Naive B cell (primary cell): ENCODE results near the gene SLC39A11. TPM values are rescaled to one million over a fixed set of nuclear protein-coding genes. Genes with fewer than 3 reads are reported as not detected.

Experiments used
- ATAC-seq, 2 donors: fragments of 150-1000 bp; cut with Tn5 transposase; 2 replicates each; pipeline ENCODE4 v1.10.0; 2021; ENCODE audit warnings: low read depth in 2 of 2, mild to moderate bottlenecking in 2 of 2, moderate library complexity in 2 of 2
- DNase-seq: peaks from one replicate; pipeline ENCODE4 v3.0.0; 2022
- H3K27ac Mint-ChIP-seq, 6 donors: one replicate each; pipeline ENCODE4 v1.8.0; 2020 to 2022; ENCODE audit warnings: mild to moderate bottlenecking in 6 of 6, mixed read lengths in 6 of 6, moderate library complexity in 5 of 6, inconsistent platforms in 2 of 6
- H3K27me3 Mint-ChIP-seq, 3 donors: one replicate each; pipeline ENCODE4 v1.8.0; 2021 to 2022; ENCODE audit warnings: mixed read lengths in 3 of 3, mild to moderate bottlenecking in 1 of 3
- H3K36me3 Mint-ChIP-seq, 2 donors: one replicate each; pipeline ENCODE4 v1.8.0; 2020 to 2022; ENCODE audit warnings: mixed read lengths in 2 of 2, inconsistent platforms in 1 of 2, mild to moderate bottlenecking in 1 of 2
- H3K4me1 Mint-ChIP-seq, 3 donors: one replicate each; pipeline ENCODE4 v1.8.0; 2020 to 2022; ENCODE audit warnings: mixed read lengths in 3 of 3, inconsistent platforms in 1 of 3, mild to moderate bottlenecking in 1 of 3, moderate library complexity in 1 of 3
- H3K4me3 Mint-ChIP-seq, 8 donors: one replicate each; pipeline ENCODE4 v1.8.0; 2020 to 2022; ENCODE audit warnings: mild to moderate bottlenecking in 8 of 8, mixed read lengths in 8 of 8, moderate library complexity in 8 of 8, inconsistent platforms in 2 of 8
- H3K9me3 Mint-ChIP-seq, 7 donors: one replicate each; pipeline ENCODE4 v1.8.0; 2020 to 2022; ENCODE audit warnings: mixed read lengths in 7 of 7, mild to moderate bottlenecking in 5 of 7, inconsistent platforms in 2 of 7, moderate library complexity in 1 of 7
- polyA plus RNA-seq, 6 donors: library from polyadenylated mRNA; unstranded; fragments of 300-500 nt; fragmentation: Illumina TruSeq; gene quantifications; one replicate each; pipeline ENCODE4 v1.2.3, GENCODE V29; 2021; ENCODE audit warnings: low read depth in 6 of 6

SLC39A11 gene
- polyA plus RNA-seq, 6 donors from 2014 or later: 8.5 to 15.2 (median 12.1) TPM

GRCh38 chr17:73042809-73043685 lies 49.4 kb downstream of the SLC39A11 start:
- no peak for ATAC-seq
- DNase-seq: no peak
- Mint-ChIP-seq H3K4me3 (peak overlapping the region in 1 of 8 donors; percentile 7), H3K36me3 (peaks cover 12 to 27% of the 10 kb centered on the region in 2 donors), H3K9me3 (peaks cover 0 to 17% (median 10%) of the 10 kb centered on the region in 7 donors), H3K27ac (peak overlapping the region in 2 of 6 donors; percentile 11 to 61), H3K27me3 (no peaks in the 10 kb centered on the region), H3K4me1 (peaks cover 8 to 22% (median 13%) of the 10 kb centered on the region in 3 donors)

- DNase-seq: no peak
- no peak overlapping the region for H3K4me3 Mint-ChIP-seq
- H3K4me1 Mint-ChIP-seq: peaks cover 8 to 22% (median 13%) of the 10 kb centered on the region in 3 donors
- H3K36me3 Mint-ChIP-seq: peaks cover 12 to 25% of the 10 kb centered on the region in 2 donors
- peaks cover 0 to 17% (median 10%) of the 10 kb centered on the region in 7 donors for H3K9me3 Mint-ChIP-seq
- no peak for ATAC-seq
- H3K27ac Mint-ChIP-seq: no peak overlapping the region
- no peaks in the 10 kb centered on the region for H3K27me3 Mint-ChIP-seq
Observed at GRCh38 chr17:73042225-73042624, 50.3 kb downstream of the SLC39A11 start.

GRCh38 chr17:73039282-73039681 lies 53.2 kb downstream of the SLC39A11 start:
- no peak overlapping the region for H3K27ac Mint-ChIP-seq

GRCh38 chr17:73031472-73031871 lies 61.0 kb downstream of the SLC39A11 start:
- Mint-ChIP-seq H3K36me3 (peaks cover 6% of the 10 kb centered on the region in 2 donors), H3K27ac (peak overlapping the region in 2 of 6 donors; percentile 33 to 41), H3K4me3 (no peak overlapping the region), H3K9me3 (peaks cover 0 to 2% (median 0%) of the 10 kb centered on the region in 7 donors), H3K4me1 (peaks cover 0 to 6% (median 0%) of the 10 kb centered on the region in 3 donors), H3K27me3 (no peaks in the 10 kb centered on the region)
- ATAC-seq (no peak), DNase-seq (no peak)

More at GRCh38 chr17:73039282-73039681, 53.2 kb downstream of the SLC39A11 start:
- H3K4me1 Mint-ChIP-seq: peaks cover 3 to 8% (median 4%) of the 10 kb centered on the region in 3 donors
- no peak for DNase-seq
- peaks cover 12 to 17% of the 10 kb centered on the region in 2 donors for H3K36me3 Mint-ChIP-seq
- no peak for ATAC-seq
- no peak overlapping the region for H3K4me3 Mint-ChIP-seq
- no peaks in the 10 kb centered on the region for H3K27me3 Mint-ChIP-seq
- peaks cover 0 to 17% (median 10%) of the 10 kb centered on the region in 7 donors for H3K9me3 Mint-ChIP-seq

GRCh38 chr17:73030995-73031394 lies 61.5 kb downstream of the SLC39A11 start:
- Mint-ChIP-seq H3K36me3 (peaks cover 6% of the 10 kb centered on the region in 2 donors), H3K9me3 (peaks cover 0 to 2% (median 0%) of the 10 kb centered on the region in 7 donors), H3K4me3 (no peak overlapping the region), H3K27me3 (no peaks in the 10 kb centered on the region), H3K27ac (no peak overlapping the region), H3K4me1 (peaks cover 0 to 6% (median 0%) of the 10 kb centered on the region in 3 donors)
- ATAC-seq: no peak
- DNase-seq: no peak

- peaks cover 6% of the 10 kb centered on the region in 2 donors for H3K36me3 Mint-ChIP-seq
- H3K9me3 Mint-ChIP-seq: peaks cover 0 to 2% (median 0%) of the 10 kb centered on the region in 7 donors
- no peak overlapping the region for H3K4me3 Mint-ChIP-seq
- H3K4me1 Mint-ChIP-seq: peaks cover 0 to 6% (median 0%) of the 10 kb centered on the region in 3 donors
- DNase-seq (no peak), ATAC-seq (no peak)
- H3K27ac Mint-ChIP-seq: no peak overlapping the region
- no peaks in the 10 kb centered on the region for H3K27me3 Mint-ChIP-seq
Observed at GRCh38 chr17:73030501-73030921, 62.0 kb downstream of the SLC39A11 start.

- Mint-ChIP-seq H3K9me3 (peaks cover 0 to 2% (median 0%) of the 10 kb centered on the region in 7 donors), H3K4me1 (peaks cover 0 to 6% (median 0%) of the 10 kb centered on the region in 3 donors), H3K27me3 (no peaks in the 10 kb centered on the region), H3K4me3 (no peak overlapping the region), H3K36me3 (peaks cover 6 to 11% of the 10 kb centered on the region in 2 donors), H3K27ac (no peak overlapping the region)
- ATAC-seq (no peak), DNase-seq (no peak)
Observed at GRCh38 chr17:73029991-73030390, 62.5 kb downstream of the SLC39A11 start.

GRCh38 chr17:73029021-73029420 lies 63.5 kb downstream of the SLC39A11 start:
- H3K9me3 Mint-ChIP-seq: peaks cover 0 to 2% (median 0%) of the 10 kb centered on the region in 7 donors
- ATAC-seq: no peak
- no peaks in the 10 kb centered on the region for H3K27me3 Mint-ChIP-seq
- peaks cover 6 to 17% of the 10 kb centered on the region in 2 donors for H3K36me3 Mint-ChIP-seq
- no peak for DNase-seq
- H3K4me1 Mint-ChIP-seq: peaks cover 0 to 2% (median 0%) of the 10 kb centered on the region in 3 donors
- H3K4me3 Mint-ChIP-seq: no peak overlapping the region
- no peak overlapping the region for H3K27ac Mint-ChIP-seq

GRCh38 chr17:73028299-73028755 lies 64.2 kb downstream of the SLC39A11 start:
- no peak for ATAC-seq
- DNase-seq: no peak
- peaks cover 0 to 2% (median 0%) of the 10 kb centered on the region in 3 donors for H3K4me1 Mint-ChIP-seq
- H3K27me3 Mint-ChIP-seq: no peaks in the 10 kb centered on the region
- H3K36me3 Mint-ChIP-seq: peaks cover 6 to 21% of the 10 kb centered on the region in 2 donors
- peaks cover 0 to 5% (median 0%) of the 10 kb centered on the region in 7 donors for H3K9me3 Mint-ChIP-seq
- peak overlapping the region in 1 of 6 donors; percentile 14 for H3K27ac Mint-ChIP-seq
- peak overlapping the region in 1 of 8 donors; percentile 7 for H3K4me3 Mint-ChIP-seq

GRCh38 chr17:73027130-73027741 lies 65.3 kb downstream of the SLC39A11 start:
- H3K27me3 Mint-ChIP-seq: no peaks in the 10 kb centered on the region
- H3K36me3 Mint-ChIP-seq: peaks cover 6 to 21% of the 10 kb centered on the region in 2 donors
- H3K4me1 Mint-ChIP-seq: peaks cover 0 to 6% (median 4%) of the 10 kb centered on the region in 3 donors
- DNase-seq (no peak), ATAC-seq (no peak)
- no peak overlapping the region for H3K4me3 Mint-ChIP-seq
- H3K9me3 Mint-ChIP-seq: peaks cover 0 to 3% (median 0%) of the 10 kb centered on the region in 7 donors
- peak overlapping the region in 1 of 6 donors; percentile 18 for H3K27ac Mint-ChIP-seq

- H3K27ac Mint-ChIP-seq: peak overlapping the region in 1 of 6 donors; percentile 73
- no peaks in the 10 kb centered on the region for H3K27me3 Mint-ChIP-seq
- H3K4me3 Mint-ChIP-seq: no peak overlapping the region
Observed at GRCh38 chr17:73025041-73025560, 67.4 kb downstream of the SLC39A11 start.

GRCh38 chr17:73023759-73024158 lies 68.7 kb downstream of the SLC39A11 start:
- Mint-ChIP-seq H3K27ac (peak overlapping the region in 1 of 6 donors; percentile 58), H3K9me3 (peaks cover 3 to 25% (median 20%) of the 10 kb centered on the region in 7 donors), H3K36me3 (peaks cover 26 to 30% of the 10 kb centered on the region in 2 donors), H3K27me3 (no peaks in the 10 kb centered on the region), H3K4me1 (peaks cover 0 to 10% (median 6%) of the 10 kb centered on the region in 3 donors), H3K4me3 (no peak overlapping the region)
- no peak for ATAC-seq
- DNase-seq: no peak

More at GRCh38 chr17:73025041-73025560, 67.4 kb downstream of the SLC39A11 start:
- no peak for ATAC-seq
- DNase-seq: no peak
- H3K36me3 Mint-ChIP-seq: peaks cover 16 to 30% of the 10 kb centered on the region in 2 donors
- peaks cover 0 to 12% (median 7%) of the 10 kb centered on the region in 7 donors for H3K9me3 Mint-ChIP-seq
- peaks cover 0 to 10% (median 9%) of the 10 kb centered on the region in 3 donors for H3K4me1 Mint-ChIP-seq

GRCh38 chr17:73022694-73023093 lies 69.8 kb downstream of the SLC39A11 start:
- Mint-ChIP-seq H3K9me3 (peaks cover 3 to 34% (median 27%) of the 10 kb centered on the region in 7 donors), H3K4me3 (no peak overlapping the region), H3K4me1 (peaks cover 0 to 10% (median 6%) of the 10 kb centered on the region in 3 donors), H3K27me3 (no peaks in the 10 kb centered on the region), H3K36me3 (peaks cover 27 to 30% of the 10 kb centered on the region in 2 donors), H3K27ac (peak overlapping the region in 1 of 6 donors; percentile 69)
- DNase-seq (no peak), ATAC-seq (no peak)
